NCI-H2196 (cell line): ENCODE results near the gene SMOC2.

Experiments used
- DNase-seq: peaks from one replicate; lab custom pipeline; 2025; ENCODE audit not compliant: unreplicated experiment; lab: John Stamatoyannopoulos, UW

Gene SMOC2

DNA sequence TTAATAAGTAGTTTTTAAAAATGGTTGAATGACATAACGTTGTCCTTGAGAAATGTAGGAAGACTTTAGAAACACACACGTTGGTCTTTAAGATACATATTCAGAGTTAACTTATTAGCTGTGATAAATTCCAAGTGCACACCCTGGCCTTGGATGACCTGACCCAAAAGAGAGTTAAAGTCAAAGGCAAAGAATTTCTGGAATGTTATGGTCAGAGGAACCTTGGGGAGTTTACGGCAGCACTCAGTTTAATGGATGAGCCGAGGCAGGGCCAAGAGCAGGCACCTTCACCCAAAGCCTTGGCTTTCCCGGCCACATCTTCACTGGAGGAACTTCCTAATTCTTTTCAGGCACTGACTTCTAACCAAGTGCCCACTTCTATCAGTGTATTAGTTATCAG lies 200.5 kb downstream of the SMOC2 start:
- DNase-seq = no peak

GRCh38 chr6:168643401-168643800 lies 202.4 kb downstream of the SMOC2 start:
- DNase-seq = no peak

GRCh38 chr6:168645326-168645725 lies 204.3 kb downstream of the SMOC2 start:
- no peak for DNase-seq

DNA sequence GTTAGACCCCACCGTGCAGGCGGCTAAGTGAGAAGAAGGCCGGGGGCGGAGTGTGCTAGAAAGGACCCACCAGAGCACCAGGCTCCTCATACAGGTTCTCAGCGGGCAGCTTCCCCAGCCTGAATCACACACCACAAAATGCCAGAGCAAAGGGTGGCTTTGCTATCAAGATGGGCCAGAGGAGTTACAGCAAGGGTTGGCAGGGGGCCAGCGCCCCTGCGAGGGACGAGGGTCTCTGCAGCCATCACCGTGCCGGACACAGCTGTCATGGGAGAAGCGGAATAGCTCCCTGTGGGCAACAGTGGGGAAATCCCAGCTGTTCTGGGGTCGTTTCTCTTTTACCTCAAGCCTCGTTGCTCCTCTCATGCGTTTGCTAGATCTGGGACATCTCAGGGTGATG lies 206.3 kb downstream of the SMOC2 start:
- no peak for DNase-seq

DNA sequence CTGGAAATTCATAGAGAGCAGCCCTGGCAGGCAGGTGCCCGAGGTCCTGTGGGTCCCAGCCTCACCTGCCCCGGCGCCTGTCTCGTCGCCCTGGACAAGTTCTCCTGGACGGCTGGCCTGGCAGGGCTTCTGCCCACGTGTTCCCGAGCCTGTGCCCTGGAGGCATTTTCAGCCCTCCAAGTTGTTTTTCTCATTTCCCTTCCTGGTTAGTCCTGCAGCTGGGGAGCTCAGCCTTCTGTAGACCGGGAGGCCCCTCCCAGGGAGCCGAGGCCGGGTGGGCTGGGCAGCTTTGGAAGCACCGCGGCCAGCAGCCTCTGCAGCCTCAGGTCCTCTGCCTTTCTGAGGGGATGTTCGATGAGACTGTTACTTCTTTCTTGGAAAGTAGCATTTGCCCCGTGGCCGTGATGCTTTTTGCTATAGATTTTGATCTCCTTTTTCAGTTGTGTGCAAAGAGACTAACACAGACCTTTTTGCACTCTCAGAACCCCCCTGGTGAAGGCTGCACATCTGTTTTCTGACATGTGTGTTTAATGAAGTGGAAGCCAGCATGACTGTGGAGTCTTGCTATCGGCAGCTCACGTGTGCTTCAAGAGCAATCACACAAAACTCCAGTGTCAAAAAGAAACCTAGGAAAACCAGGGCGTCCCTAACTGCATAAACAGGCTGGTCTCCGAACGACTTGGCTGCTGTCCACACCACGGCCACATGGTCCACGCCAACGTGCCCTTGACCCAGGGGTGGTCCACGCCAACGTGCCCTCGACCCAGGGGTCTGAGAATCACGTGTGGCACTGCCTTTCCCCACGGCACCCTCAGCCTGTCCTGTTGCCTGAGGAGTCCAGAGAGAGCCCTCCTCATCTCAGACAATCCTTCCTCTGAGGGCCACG lies 207.5 kb downstream of the SMOC2 start:
- DNase-seq = no peak

GRCh38 chr6:168649209-168649608 lies 208.2 kb downstream of the SMOC2 start:
- no peak for DNase-seq

GRCh38 chr6:168650671-168651111 lies 209.7 kb downstream of the SMOC2 start:
- DNase-seq = no peak

- DNase-seq = no peak
These were observed 214.6 kb downstream of the SMOC2 start for GRCh38 chr6:168655462-168656152.

DNA sequence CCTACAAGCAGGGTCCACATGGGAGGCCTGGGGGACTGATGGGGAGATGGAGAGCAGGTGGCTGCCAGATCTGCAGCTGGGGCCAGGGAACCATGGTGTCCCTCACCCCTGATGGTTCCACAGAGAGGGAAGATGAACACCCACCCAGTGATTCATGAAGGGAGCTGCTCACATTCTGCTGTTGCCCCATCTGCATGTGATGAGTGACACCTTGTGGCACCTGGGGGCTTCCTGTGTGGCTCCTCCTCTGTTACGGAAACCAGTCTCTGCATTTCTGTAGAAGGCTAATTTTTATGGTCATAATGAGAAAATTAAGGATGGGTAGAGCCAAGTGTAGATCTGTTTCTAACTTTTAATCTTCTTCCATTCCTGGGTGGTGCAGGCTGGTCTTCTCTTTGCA lies 217.1 kb downstream of the SMOC2 start:
- DNase-seq = no peak

DNA sequence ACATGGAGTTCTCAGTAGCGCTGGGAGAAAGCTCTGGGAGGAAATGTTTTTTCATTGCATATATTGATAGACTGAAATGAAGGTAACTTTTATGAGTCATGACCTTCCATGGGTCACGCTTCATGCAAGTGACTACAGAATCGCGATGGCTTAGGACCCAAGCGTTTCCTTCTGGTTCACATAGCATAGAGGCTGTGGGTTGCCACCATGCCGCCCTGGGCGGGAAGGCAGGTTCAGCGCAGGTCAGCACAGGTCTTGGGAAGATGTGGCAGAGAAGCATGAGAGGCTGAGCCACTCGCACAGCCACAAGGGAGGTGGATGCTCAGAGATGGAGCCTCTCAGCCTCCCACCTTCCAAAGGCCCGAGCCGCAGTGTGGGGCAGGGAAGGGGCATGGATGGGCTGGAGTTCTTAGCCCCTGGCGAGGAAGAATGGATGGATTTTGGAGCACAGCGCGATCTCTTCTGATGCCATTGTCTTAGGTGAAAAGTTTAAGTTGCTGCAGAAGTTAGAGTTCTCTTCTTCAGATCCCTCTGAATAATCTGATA lies 219.5 kb downstream of the SMOC2 start:
- DNase-seq = no peak

- DNase-seq = no peak
These were observed 221.4 kb downstream of the SMOC2 start for GRCh38 chr6:168662301-168662936.

- DNase-seq = no peak
These were observed 222.1 kb downstream of the SMOC2 start for GRCh38 chr6:168663041-168663440.

DNA sequence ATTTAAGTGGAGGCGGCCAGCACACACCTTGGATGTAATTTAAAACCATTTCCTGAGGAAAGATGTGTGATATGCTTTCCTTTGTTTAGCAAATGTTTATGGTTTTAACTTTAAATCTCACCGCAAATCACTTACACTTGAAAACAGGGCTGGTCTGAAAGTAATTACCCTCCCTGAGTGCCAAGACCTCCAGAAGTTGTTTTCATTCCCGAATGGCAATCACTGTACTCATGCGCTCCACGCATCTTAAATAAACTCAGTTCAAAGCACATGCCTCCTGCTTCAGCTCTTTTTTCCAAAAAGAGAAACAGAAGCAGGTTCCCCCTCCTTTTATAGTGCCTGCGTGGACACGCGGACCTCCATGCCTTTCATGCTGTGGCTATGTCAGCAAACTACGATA lies 224.0 kb downstream of the SMOC2 start:
- DNase-seq = no peak

GRCh38 chr6:168666170-168666569 lies 225.2 kb downstream of the SMOC2 start:
- DNase-seq = no peak

- DNase-seq = no peak
These were observed 225.9 kb downstream of the SMOC2 start for GRCh38 chr6:168666699-168667427.

DNA sequence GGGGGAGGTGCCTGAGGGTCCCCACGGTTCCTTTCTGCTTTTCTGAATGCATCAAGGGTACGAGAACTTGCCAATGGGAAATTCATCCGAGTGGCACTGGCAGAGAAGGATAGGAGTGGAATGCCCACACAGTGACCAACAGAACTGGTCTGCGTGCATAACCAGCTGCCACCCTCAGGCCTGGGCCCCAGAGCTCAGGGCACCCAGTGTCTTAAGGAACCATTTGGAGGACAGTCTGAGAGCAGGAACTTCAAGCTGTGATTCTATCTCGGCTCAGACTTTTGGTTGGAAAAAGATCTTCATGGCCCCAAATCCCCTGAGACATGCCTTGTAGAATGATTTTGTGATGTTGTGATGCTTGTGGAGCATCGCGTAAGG lies 226.4 kb downstream of the SMOC2 start:
- no peak for DNase-seq

DNA sequence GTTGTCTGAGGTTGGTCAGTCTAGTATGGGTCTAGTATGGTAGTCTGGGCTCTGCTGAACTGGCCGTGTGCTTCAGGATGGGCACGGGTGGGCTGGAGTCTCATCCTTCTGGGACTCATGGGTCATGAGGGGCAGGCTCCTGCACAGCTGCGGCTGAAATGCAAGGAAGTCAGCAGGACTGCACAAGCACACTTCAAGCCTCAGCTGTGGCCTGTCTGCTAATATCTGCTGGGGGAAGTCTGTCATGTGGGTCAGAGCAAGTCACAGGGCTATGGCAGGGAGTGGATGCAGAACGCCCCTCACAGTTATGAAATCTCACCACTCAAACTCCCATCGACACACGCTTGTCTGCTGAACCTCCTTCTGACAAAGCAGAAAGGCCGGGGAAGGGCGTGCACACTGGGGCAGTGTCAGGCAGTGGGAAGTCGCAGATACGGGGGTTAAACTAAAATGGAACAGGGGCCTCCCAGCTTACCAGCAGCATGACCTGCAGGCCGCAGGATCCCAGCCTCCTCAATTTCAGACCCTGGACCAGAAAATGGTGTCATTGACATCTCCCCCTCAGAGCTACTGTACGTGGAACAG lies 229.5 kb downstream of the SMOC2 start:
- DNase-seq = no peak

- DNase-seq = no peak
These were observed 230.3 kb downstream of the SMOC2 start for GRCh38 chr6:168671028-168671862.

DNA sequence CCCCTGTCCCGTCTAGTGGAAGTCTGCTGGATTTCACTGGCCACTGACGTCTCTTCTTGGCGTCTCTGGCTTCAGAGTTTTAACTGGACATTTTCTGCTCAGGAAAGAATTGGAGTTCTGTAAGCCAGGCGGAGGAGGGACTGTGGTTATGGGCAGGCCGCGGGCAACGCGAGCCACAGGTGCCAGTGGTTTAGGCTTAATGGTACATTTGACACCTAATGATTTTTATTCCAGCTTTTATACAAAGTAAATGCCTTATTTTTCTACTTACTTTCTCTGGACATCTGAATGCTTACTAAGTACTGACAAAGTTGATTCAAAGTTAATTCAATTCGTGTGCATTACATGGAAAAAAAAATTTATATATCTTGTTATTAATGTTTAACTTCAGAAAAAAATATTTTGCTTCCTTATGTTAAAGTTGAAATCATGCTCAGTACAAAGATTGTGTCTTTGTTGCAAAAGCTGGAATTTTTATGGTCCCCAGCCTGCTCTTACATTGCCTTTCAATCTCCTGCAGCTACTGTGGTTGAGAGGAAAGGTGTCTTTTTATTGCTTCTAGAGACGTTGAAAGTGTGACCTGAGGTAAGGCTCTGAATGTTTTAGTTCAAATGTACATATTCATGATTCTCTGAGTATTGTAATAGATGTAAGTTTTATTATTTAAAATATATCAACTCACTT lies 231.0 kb downstream of the SMOC2 start:
- DNase-seq = no peak
